ENCODE data around the gene CDK11B.

CDK11B gene

DNA sequence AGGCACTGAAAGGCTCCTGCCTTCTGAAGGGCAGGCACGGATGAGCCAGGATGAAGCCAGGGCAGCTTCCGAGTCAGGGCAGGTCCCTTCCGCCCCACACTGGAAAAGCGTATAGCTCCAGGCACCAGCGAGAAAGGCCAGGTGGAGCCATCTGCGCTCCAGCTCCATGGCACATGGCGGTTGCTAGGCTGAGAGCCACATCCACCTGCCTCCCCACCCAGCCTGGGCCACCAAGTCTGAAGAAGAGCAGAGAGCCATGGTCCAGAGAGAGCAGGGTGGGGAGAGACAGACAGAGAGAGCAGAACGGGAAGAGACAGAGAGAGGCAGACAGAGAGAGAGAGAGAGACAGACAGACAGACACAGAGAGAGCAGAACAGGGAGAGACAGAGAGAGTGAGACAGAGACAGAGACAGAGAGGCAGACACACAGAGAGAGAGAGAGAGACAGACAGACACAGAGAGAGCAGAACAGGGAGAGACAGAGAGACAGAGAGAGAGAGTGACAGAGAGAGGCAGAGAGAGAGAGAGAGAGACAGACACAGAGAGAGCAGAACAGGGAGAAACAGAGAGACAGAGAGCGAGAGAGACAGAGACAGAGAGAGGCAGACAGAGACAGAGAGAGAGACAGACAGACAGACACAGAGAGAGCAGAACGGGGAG is 64.1 kb downstream of the CDK11B start:
- H3K27ac ChIP-seq (replicated peaks) = no peak overlapping the region
- H3K27me3 ChIP-seq (ENCODE audit: insufficient read depth, poor library complexity, severe bottlenecking) = peaks cover 8% of the 10 kb centered on the region
- H3K4me3 ChIP-seq (replicated peaks; ENCODE audit: insufficient read depth, low read length) = no peak overlapping the region
- no peak for DNase-seq (ENCODE audit: low read depth in 1 of 2, low spot score in 1 of 2)
- TF ChIP-seq, protein P1, sequence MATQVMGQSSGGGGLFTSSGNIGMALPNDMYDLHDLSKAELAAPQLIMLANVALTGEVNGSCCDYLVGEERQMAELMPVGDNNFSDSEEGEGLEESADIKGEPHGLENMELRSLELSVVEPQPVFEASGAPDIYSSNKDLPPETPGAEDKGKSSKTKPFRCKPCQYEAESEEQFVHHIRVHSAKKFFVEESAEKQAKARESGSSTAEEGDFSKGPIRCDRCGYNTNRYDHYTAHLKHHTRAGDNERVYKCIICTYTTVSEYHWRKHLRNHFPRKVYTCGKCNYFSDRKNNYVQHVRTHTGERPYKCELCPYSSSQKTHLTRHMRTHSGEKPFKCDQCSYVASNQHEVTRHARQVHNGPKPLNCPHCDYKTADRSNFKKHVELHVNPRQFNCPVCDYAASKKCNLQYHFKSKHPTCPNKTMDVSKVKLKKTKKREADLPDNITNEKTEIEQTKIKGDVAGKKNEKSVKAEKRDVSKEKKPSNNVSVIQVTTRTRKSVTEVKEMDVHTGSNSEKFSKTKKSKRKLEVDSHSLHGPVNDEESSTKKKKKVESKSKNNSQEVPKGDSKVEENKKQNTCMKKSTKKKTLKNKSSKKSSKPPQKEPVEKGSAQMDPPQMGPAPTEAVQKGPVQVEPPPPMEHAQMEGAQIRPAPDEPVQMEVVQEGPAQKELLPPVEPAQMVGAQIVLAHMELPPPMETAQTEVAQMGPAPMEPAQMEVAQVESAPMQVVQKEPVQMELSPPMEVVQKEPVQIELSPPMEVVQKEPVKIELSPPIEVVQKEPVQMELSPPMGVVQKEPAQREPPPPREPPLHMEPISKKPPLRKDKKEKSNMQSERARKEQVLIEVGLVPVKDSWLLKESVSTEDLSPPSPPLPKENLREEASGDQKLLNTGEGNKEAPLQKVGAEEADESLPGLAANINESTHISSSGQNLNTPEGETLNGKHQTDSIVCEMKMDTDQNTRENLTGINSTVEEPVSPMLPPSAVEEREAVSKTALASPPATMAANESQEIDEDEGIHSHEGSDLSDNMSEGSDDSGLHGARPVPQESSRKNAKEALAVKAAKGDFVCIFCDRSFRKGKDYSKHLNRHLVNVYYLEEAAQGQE (IDR thresholded peaks at IDR 0.05; ENCODE audit: insufficient replicate concordance, low read depth) = no peak
- TF ChIP-seq, protein P2, sequence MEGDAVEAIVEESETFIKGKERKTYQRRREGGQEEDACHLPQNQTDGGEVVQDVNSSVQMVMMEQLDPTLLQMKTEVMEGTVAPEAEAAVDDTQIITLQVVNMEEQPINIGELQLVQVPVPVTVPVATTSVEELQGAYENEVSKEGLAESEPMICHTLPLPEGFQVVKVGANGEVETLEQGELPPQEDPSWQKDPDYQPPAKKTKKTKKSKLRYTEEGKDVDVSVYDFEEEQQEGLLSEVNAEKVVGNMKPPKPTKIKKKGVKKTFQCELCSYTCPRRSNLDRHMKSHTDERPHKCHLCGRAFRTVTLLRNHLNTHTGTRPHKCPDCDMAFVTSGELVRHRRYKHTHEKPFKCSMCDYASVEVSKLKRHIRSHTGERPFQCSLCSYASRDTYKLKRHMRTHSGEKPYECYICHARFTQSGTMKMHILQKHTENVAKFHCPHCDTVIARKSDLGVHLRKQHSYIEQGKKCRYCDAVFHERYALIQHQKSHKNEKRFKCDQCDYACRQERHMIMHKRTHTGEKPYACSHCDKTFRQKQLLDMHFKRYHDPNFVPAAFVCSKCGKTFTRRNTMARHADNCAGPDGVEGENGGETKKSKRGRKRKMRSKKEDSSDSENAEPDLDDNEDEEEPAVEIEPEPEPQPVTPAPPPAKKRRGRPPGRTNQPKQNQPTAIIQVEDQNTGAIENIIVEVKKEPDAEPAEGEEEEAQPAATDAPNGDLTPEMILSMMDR (IDR thresholded peaks at IDR 0.05; ENCODE audit: insufficient read depth, low read length) = no peak
- TF ChIP-seq GABPA (IDR thresholded peaks at IDR 0.05; ENCODE audit: low read depth) (no peak), SPI1 (IDR thresholded peaks at IDR 0.05; ENCODE audit: borderline replicate concordance, low read depth) (no peak), POLR2AphosphoS5 (IDR thresholded peaks at IDR 0.05; ENCODE audit: low read depth) (no peak)

DNA sequence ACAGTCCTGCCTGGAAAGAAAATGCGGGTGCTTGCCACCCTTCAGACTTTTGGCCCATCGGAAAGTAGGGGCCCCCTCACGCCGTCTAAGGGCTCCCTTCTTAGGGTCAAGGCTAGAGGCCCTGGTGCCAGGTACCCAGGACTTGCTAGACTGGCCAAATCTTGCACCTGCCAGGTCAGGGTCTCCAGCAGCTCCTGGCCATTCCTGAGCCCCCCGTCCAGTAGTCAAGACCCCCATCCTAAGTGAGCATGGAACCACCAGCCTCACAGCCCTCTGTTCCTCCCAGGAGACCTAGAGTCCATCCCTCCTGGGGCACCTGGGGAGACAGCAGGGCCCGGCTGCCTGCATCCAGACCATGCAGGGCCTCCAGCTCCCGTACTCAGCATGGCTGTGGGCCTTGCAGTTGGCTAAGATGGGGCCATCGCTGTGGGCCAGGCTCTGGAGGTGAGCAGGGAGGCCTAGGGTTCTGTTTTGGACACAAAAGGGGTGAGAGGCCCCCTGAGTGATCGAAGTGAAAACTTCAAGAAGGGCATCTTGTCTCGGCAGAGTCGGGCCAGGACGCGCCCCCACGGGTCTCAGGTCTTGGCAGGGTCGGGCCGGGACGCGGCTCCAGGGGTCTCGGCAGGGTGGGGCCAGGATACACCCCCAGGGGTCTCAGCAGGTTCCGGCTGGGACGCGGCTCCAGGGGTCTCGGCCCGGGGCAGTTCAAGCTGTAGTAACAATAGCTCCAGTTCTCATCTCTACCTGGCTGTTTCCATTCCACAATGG is 64.8 kb downstream of the CDK11B start:
- Histone ChIP-seq H3K27me3 (ENCODE audit: insufficient read depth, poor library complexity, severe bottlenecking) (peaks cover 8% of the 10 kb centered on the region), H3K27ac (replicated peaks) (no peak overlapping the region), H3K4me3 (replicated peaks; ENCODE audit: insufficient read depth, low read length) (no peak overlapping the region)
- TF ChIP-seq GABPA (IDR thresholded peaks at IDR 0.05; ENCODE audit: low read depth) (no peak), SPI1 (IDR thresholded peaks at IDR 0.05; ENCODE audit: borderline replicate concordance, low read depth) (no peak), POLR2AphosphoS5 (IDR thresholded peaks at IDR 0.05; ENCODE audit: low read depth) (no peak)
- TF ChIP-seq, protein P2 (IDR thresholded peaks at IDR 0.05; ENCODE audit: insufficient read depth, low read length) = no peak
- TF ChIP-seq, protein P1 (IDR thresholded peaks at IDR 0.05; ENCODE audit: insufficient replicate concordance, low read depth) = no peak
- no peak for DNase-seq (ENCODE audit: low read depth in 1 of 2, low spot score in 1 of 2)

DNA sequence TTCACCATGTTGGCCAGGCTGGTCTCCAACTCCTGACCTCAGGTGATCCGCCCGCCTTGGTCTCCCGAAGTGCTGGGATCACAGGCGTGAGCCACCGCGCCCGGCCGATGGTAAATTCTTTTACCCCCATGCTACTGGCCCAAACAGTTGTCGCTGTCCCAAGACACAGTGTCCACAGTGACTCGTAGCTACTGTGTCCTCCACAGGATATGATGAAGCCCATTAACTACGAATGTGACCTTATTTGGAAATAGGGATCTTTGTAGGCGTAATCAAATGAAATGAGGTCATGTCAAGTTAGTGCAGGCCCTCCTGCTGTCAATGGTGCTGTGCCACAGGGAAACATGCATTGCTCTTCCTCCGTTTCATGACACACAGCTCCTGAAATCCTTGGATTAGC is 67.4 kb downstream of the CDK11B start:
- DNase-seq (ENCODE audit: low read depth in 1 of 2, low spot score in 1 of 2) = no peak
- H3K27ac ChIP-seq (replicated peaks) = no peak overlapping the region
- H3K27me3 ChIP-seq (ENCODE audit: insufficient read depth, poor library complexity, severe bottlenecking) = peaks cover 4% of the 10 kb centered on the region
- no peak overlapping the region for H3K4me3 ChIP-seq (replicated peaks; ENCODE audit: insufficient read depth, low read length)
- TF ChIP-seq, protein P2 (IDR thresholded peaks at IDR 0.05; ENCODE audit: insufficient read depth, low read length) = no peak
- TF ChIP-seq SPI1 (IDR thresholded peaks at IDR 0.05; ENCODE audit: borderline replicate concordance, low read depth) (no peak), POLR2AphosphoS5 (IDR thresholded peaks at IDR 0.05; ENCODE audit: low read depth) (no peak), GABPA (IDR thresholded peaks at IDR 0.05; ENCODE audit: low read depth) (no peak)
- TF ChIP-seq, protein P1 (IDR thresholded peaks at IDR 0.05; ENCODE audit: insufficient replicate concordance, low read depth) = no peak

Data from HL-60 (cell line).